GM19099 (cell line): ENCODE data around the gene PTPRN2.

Experiments used
- POLR2A ChIP-seq: IDR thresholded peaks from 3 replicates; pipeline ENCODE4 v1.6.1; 2011; ENCODE audit warnings: low read depth; ENCODE audit not compliant: insufficient read length; ENCODE audit errors: extremely low read depth

PTPRN2 gene

DNA sequence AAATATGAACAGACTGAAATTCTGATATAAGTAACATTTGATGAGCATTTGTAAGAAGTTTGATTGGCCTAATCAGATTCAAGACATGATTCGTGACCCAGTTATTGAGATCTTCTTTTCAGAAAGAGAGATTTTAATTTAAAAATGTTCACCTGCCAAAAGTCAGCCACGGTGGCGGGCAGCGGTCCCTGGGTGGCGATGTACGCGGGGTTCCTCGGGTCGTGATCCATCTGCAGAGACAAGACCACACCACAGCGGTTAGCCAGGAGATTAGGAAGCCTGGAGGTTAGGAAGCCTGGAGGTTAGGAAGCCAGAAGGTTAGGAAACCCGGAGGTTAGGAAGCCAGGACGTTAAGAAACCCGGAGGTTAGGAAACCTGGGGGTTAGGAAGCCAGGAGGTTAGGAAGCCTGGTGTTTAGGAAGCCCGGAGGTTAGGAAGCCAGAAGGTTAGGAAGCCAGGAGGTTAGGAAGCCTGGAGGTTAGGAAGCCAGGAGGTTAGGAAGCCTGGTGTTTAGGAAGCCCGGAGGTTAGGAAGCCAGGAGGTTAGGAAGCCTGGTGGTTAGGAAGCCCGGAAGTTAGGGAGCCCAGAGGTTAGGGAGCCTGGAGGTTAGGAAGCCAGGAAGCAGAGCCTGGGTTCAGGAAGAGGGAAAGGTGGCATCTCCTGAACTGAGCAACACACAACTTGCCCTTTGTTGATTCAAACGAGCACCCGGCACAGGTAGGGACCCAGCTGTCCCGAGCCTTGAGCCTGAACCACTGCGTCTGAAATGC lies 992.4 kb downstream of the PTPRN2 start:
- TF ChIP-seq POLR2A: no peak

DNA sequence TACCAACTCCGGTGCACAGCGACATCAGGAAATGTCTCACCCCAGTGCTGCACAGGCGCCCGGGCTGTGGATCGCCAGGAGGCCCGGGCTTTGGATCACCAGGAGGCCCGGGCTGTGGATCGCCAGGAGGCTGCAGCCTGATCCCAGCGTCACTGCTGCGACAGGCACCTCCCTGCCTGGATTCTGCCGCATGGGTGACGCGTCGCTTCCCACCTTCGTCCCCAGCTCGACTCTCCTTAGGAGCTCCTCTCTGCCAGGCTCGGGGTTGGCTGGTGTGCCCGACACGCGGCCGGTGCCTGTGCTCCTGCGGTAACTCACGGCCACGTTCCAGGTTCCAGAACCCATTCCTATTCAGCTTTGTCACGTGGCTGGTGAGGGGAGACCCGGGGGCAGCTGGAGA lies 993.3 kb downstream of the PTPRN2 start:
- TF ChIP-seq POLR2A: no peak

DNA sequence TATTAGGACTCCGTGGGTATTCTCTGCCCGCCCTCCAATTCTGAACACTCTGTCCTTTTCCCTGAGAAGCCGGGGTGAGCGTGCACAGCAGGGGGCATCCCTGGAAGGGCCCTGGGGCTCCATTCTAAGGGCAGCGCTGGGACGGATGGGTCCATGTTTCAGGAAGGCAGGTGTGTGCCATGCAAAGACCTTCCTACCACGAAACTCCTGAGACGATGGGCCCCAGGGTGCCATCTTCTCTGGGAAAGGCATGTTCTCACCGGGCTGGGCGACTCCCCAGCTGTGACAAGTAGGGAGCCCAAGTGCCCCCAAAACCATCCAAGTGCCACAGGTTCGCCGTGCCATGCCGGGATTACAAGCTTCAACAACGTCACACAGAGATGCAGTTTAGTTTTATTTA lies 994.1 kb downstream of the PTPRN2 start:
- no peak for TF ChIP-seq POLR2A

DNA sequence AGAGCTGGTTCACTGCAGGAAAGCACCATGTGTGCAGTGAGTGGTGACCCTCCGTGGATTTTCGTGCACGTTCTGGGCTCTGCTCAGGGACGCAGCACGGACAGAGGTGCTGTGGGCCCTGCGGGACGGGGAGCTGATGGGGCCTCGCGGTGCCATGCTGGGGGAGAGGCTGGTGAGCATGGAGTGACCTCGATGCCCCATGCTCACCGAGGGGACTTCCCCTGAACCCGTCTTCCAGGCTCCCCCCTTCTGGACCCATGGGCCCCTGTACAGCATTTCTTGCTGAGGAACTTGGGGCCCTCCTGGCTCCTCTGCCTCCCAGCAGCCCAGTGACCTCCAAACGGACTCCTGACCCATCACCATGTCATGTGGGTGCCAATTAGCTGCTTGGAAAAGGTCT lies 997.1 kb downstream of the PTPRN2 start:
- TF ChIP-seq POLR2A: no peak

DNA sequence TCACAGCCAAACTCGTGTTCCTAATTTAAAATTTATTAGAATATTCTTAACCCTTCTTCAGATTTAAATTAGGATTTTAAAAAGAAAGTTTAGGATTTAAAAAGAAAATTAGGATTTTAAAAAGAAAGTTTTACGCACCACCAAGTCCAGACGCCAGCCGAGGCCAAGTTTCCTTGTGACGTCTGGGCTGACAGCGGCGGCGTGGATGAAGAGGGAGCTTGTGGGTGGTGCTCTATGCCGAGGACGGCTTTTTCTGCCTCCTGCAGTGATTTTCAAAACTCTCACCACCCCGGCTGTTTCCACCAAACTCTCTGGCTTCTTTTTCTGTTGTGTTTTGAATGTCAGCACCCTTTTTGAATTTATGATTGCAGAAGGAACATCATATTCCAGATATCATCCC lies 997.9 kb downstream of the PTPRN2 start:
- no peak for TF ChIP-seq POLR2A

DNA sequence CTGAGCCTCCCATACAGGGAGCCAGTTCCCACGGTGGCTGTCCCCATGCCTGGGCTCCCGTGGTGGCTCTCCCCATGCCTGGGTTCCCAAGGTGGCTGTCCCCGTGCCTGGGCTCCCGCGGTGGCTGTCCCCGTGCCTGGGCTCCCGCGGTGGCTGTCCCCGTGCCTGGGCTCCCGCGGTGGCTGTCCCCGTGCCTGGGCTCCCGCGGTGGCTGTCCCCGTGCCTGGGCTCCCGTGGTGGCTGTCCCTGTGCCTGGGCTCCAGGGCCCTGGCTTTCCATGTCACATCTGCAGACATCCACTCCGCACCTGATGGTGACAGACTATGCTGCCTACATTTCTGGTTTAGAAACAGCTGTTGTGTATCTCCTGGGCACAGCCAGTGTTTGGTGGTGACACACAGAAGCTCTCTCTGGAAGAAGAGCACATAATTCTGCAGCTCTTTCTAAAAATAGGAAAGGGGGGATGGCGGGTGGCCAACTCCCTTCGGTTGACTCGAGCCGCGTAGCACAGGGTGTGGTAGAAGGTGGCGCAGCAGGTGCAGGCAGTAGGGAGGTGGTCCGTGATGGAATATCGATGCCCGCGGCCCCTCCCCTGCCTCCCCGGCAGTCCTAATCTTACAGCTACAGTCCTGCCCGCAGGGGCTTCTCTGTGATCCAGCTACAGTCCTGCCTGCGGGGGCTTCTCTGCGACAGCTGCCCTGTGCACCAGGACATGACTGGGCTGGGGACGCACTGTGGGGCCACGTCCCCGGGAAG lies 999.6 kb downstream of the PTPRN2 start:
- TF ChIP-seq POLR2A: no peak

DNA sequence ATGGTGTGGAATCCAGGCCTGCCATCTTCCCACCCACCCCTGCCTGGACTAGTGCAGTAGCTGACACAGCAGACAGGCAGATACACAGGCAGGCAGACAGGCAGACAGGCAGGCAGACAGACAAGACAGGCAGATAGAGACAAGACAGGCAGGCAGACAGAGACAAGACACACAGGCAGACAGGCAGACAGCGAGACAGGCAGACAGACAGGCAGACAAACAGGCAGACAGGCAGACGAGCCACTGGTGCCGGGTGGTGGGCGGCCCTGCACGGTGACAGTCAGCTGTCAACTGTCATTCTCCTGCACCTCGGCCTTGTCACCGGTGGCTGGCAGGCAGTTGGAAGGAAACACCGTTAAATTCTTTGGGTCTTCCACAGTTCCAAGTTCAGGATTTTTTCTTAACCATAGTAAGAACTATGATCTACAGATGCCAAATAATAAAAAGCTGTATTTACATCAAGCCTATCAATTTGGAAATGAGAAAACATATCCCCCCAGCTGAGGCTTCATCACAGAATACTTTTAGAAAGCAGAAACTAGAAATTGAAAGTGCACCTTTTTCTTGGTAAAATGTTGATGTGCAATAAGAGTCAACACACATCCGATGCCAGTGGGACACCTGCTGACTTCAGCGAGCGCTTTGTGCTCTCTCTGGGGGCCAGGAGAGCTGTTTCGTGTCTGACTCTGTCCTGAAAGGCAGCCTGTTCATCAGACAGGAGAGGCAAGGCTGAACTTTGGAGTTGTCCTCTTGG lies 1000.4 kb downstream of the PTPRN2 start:
- no peak for TF ChIP-seq POLR2A

DNA sequence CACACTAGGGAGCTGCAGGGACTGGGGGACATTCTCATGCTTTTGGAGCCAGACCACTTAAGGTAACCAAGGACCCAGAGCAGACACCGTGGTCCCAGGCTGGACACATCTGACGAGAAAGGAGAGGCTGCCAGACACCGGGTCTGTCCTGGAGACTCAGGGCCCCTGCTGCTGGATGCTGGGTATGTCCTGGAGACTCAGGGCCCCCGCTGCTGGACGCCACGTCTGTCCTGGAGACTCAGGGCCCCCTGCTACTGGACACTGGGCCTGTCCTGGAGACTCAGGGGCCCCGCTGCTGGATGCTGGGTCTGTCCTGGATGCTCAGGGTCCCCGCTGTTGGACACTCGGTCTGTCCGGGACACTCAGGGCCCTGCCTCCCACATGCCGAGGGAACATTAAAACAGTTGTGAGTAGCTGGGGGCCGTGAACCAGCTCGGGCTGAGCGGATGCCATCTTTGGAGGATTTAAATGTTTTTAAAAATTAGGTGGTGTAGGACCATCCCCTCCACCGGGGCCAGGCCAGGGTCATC lies 1001.1 kb downstream of the PTPRN2 start:
- no peak for TF ChIP-seq POLR2A

DNA sequence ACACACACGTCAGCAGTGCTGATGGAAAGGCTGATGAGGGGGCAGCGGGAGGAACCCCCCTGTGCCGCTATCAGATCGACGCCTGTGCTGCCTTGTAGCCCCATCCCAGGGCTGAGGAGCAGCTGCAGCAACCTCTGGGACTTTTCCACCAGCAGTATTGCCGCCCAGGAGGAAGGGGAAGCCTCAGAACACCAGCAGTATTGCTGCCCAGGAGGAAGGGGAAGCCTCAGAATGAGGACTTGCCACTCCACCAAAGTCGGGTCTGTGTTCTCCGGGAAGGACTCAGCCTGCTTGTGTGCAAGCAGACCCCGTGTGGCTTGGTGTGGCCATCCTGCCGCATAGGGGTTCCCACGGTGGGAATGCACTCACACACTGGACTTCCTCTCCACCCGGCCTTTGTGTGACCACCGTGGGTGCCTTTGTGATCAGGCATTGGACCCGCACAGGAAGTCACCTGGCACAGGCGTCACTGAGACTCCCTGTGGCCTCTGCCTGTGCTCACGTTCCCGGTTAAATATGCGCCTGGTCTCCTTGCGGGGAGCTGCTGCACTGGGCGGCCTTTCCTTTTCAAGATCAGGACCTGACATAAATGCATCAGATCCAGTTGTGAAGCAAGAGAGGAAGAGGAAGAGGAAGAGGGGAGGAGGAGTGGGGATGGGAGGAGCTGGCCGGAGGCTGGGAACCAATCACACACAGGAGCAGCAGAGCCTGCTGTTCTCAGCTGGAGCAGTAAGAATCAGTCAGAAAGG lies 1002.3 kb downstream of the PTPRN2 start:
- TF ChIP-seq POLR2A: no peak

DNA sequence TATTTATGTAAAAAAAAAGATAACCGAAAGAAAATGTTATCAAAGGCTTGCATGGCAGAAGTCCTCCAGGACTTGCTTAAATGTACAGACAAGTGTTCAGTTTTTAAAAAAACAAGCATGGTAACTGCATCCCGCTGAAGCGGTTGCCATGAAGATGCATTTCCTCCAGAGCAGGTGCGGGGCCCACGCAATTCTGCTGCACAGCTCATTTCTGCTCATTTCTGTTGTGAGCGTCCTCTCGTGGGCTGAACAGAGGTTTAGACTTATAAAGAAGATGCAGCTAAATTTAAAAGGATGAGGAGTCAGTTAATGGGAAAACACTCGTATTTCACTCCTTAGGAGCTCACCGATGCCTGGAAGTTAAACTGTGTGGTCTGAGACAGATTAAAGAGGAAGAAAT lies 1003.2 kb downstream of the PTPRN2 start:
- no peak for TF ChIP-seq POLR2A

DNA sequence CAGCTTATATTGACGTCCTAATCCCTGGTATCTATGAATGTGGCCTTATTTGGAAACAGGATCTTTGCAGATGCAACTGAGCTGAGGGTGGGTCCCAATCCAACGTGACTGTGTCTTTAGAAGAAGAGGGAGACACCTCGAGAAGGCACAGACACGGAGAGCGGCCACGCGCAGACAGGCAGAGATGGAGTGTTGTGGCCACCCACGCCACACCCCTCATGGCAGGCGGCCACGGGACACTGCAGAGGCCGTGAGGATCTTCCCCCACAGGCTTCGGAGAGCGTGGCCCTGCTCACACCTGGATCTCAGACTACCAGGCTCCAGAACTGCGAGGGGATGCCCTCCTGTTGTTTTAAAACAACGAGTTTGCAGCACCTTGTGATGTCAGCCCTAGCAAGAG lies 1005.9 kb downstream of the PTPRN2 start:
- TF ChIP-seq POLR2A: no peak

DNA sequence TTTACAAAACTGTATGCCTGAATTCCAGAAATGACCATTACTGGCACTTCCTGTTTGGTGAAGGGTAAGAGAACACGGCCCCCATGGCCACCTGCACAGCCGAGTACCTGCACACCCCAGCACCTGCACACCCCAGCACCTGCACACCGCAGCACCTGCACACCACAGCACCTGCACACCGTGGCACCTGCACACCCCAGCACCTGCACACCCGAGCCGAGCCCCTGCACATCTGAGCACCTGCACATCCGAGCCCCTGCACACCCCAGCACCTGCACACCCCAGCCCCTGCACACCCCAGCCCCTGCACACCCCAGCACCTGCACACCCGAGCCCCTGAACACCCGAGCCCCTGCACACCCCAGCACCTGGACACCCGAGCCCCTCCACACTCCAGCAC lies 1007.3 kb downstream of the PTPRN2 start:
- no peak for TF ChIP-seq POLR2A

DNA sequence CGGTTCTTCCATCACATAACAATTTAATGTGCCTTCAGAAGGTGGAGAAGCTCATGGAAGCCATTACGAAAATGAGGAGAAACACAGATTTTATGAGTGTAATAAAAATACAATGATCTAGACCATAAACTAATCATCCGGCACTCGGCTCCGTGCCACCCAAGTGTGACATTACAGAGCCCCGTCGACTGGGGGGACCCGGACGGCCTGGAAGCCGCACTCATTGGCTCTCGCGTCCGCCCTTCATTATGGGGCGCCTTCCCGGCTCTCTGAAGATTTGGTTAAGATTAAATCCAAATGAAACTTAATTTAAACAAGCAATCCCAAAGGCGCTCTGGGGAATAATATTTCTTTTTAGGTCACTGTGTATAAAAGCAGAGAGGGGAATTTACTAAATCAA lies 1008.2 kb downstream of the PTPRN2 start:
- no peak for TF ChIP-seq POLR2A

DNA sequence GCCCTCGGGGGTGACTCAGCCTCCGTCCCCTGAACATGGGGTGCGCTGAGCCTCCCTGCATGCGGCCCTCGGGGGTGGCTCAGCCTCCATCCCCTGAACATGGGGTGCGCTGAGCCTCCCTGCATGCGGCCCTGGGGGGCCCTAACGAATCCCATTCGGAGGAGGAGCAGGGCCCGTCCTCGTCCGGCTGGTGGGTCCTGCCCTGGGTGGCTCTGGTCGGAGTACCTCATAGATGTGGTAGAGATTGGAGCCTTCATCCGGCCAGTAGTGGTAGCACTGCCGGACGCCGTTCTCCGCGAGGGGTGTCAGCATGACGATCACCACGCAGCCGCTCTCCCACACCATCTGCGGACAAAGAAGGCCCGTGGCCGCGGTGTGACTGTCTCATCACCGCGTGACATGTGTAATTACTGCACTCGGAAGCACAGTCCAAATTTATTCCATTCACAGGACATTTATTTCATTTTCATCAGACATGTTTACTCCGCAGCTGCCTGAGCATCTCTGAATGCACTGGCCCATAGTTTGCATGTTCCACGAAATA lies 1009.8 kb downstream of the PTPRN2 start:
- no peak for TF ChIP-seq POLR2A
